ENCODE results near the gene ZNF512B. TPM values are rescaled to one million over a fixed set of nuclear protein-coding genes. Genes with fewer than 3 reads are reported as not detected.
A peak's percentile ranks its signal among the peaks of the same experiment; 100 is the strongest.
"Not testable (repeated sequence)": the region's sequence is repeated elsewhere in the genome, so short reads cannot be mapped to it uniquely, and the experiment has no call there.

ZNF512B gene
- total and polyA plus RNA-seq, 12 donors, result 3.5 to 39.4 (median 13.9) TPM

- Histone ChIP-seq H3K36me3 (replicated peaks in 1 of 2) (peaks cover 0 to 77% of the 10 kb centered on the region in 2 donors), H3K27ac (no peak overlapping the region), H3K4me1 (replicated peaks in 1 of 2) (peaks cover 0 to under 1% of the 10 kb centered on the region in 2 donors), H3K9me3 (replicated peaks in 1 of 3) (no peaks in the 10 kb centered on the region), H3K27me3 (no peaks in the 10 kb centered on the region), H3K4me3 (no peak overlapping the region)
- DNase-seq, result no peak
- WGBS, 4 donors, result 93 to 97% (median 95%) methylated on average over 13 to 19 of the region's 19 CpGs
- intact Hi-C loops (cut with DNase I), result no loop called here
- TF ChIP-seq POLR2A (IDR thresholded peaks at IDR 0.05), result no peak
- TF ChIP-seq CTCF (IDR thresholded peaks at IDR 0.05), result no peak
These were observed 38.0 kb downstream of the ZNF512B start for GRCh38 chr20:63931735-63932134.

GRCh38 chr20:63930971-63931553 is 38.7 kb downstream of the ZNF512B start:
- Histone ChIP-seq H3K36me3 (replicated peaks in 1 of 2) (peaks cover 0 to 73% of the 10 kb centered on the region in 2 donors), H3K4me1 (replicated peaks in 1 of 2) (peaks cover 0 to 6% of the 10 kb centered on the region in 2 donors), H3K9me3 (replicated peaks in 1 of 3) (no peaks in the 10 kb centered on the region), H3K27ac (no peak overlapping the region), H3K4me3 (no peak overlapping the region), H3K27me3 (no peaks in the 10 kb centered on the region)
- no peak for TF ChIP-seq POLR2A (IDR thresholded peaks at IDR 0.05)
- no peak for TF ChIP-seq CTCF (IDR thresholded peaks at IDR 0.05)
- intact Hi-C loops (cut with DNase I), result no loop called here
- 87 to 92% (median 90%) methylated on average over 35 to 37 of the region's 37 CpGs for WGBS, 4 donors
- no peak for DNase-seq

GRCh38 chr20:63929473-63929883 is 40.3 kb downstream of the ZNF512B start:
- H3K4me3 ChIP-seq; H3K4me1 ChIP-seq (replicated peaks in 1 of 2); H3K9me3 ChIP-seq (replicated peaks in 1 of 3); H3K27me3 ChIP-seq; intact Hi-C loops (cut with DNase I); DNase-seq; H3K27ac ChIP-seq: not testable (repeated sequence)
- WGBS, 4 donors, result 93 to 96% (median 94%) methylated on average over 6 to 31 of the region's 31 CpGs
- peaks cover 0 to 60% of the 10 kb centered on the region in 2 donors for H3K36me3 ChIP-seq (replicated peaks in 1 of 2)

- Histone ChIP-seq H3K9me3 (replicated peaks in 1 of 3) (no peaks in the 10 kb centered on the region), H3K4me3 (no peak overlapping the region), H3K4me1 (replicated peaks in 1 of 2) (peaks cover 0 to 10% of the 10 kb centered on the region in 2 donors), H3K36me3 (replicated peaks in 1 of 2) (peaks cover 0 to 57% of the 10 kb centered on the region in 2 donors), H3K27me3 (no peaks in the 10 kb centered on the region), H3K27ac (no peak overlapping the region)
- WGBS, 4 donors, result 96 to 98% (median 97%) methylated on average over 26 of the region's 26 CpGs
- intact Hi-C loops (cut with DNase I), result no loop called here
- TF ChIP-seq CTCF (IDR thresholded peaks at IDR 0.05), result no peak
- TF ChIP-seq POLR2A (IDR thresholded peaks at IDR 0.05), result no peak
- no peak for DNase-seq
These were observed 40.7 kb downstream of the ZNF512B start for GRCh38 chr20:63929071-63929470.

- TF ChIP-seq CTCF (IDR thresholded peaks at IDR 0.05), result no peak
- peak in 1 of 2 donors; percentile 30 for TF ChIP-seq POLR2A (IDR thresholded peaks at IDR 0.05)
- H3K27ac ChIP-seq, result peak overlapping the region in 4 of 5 donors; percentile 34 to 63 (median 48)
- H3K27me3 ChIP-seq, result no peaks in the 10 kb centered on the region
- peak in 3 of 7 donors; percentile 47 to 70 (median 60) for DNase-seq
- no peaks in the 10 kb centered on the region for H3K9me3 ChIP-seq (replicated peaks in 1 of 3)
- H3K4me3 ChIP-seq, result no peak overlapping the region
- H3K36me3 ChIP-seq (replicated peaks in 1 of 2), result peaks cover 0 to 45% of the 10 kb centered on the region in 2 donors
- 37 to 52% (median 44%) methylated on average over 7 to 8 of the region's 8 CpGs for WGBS, 4 donors
- peaks cover 0 to 10% of the 10 kb centered on the region in 2 donors for H3K4me1 ChIP-seq (replicated peaks in 1 of 2)
- intact Hi-C loops (cut with DNase I), result no loop called here
These were observed 43.4 kb downstream of the ZNF512B start for GRCh38 chr20:63926298-63926697.
